WI38 (cell line): ENCODE results near the gene CD226.
"Not testable (repeated sequence)": the region's sequence is repeated elsewhere in the genome, so short reads cannot be mapped to it uniquely, and the experiment has no call there.

Source experiments
- H3K4me3 ChIP-seq: 2 replicates; pipeline ENCODE4 v1.5.1; 2011; ENCODE audit warnings: low read depth, mild to moderate bottlenecking, control low read depth, low read length
- TF ChIP-seq, protein P1 (sequence below): IDR thresholded peaks from 2 replicates; pipeline ENCODE4 v1.5.1; 2012; ENCODE audit warnings: low read depth, mild to moderate bottlenecking, control low read depth, low read length

The CD226 gene

DNA sequence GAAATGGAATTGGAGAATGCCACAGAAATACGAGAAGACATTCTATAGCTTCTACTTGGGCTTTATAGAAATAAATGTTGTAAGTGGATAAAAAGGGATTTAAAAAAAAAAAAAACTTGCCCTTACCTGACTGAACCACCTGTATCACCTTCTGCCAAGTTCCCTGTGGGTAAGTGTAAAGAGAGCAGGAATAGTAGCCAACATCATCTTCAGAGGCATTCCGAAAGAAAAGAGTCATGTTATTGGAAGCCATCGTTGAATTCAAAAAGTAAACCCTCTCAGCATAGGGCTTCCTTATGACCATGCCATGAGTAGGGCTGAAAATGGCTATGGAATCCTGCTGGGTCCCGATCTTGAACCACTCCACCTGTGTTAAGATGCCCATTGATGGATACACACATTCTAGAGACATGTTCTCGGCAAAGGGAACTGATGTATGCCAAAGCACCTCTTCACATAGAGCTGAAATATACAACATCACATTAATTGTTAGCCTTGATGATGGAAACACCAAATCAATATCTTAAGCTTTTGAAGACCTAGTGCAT is 991 bp downstream of the CD226 start:
- no peak overlapping the region for H3K4me3 ChIP-seq

DNA sequence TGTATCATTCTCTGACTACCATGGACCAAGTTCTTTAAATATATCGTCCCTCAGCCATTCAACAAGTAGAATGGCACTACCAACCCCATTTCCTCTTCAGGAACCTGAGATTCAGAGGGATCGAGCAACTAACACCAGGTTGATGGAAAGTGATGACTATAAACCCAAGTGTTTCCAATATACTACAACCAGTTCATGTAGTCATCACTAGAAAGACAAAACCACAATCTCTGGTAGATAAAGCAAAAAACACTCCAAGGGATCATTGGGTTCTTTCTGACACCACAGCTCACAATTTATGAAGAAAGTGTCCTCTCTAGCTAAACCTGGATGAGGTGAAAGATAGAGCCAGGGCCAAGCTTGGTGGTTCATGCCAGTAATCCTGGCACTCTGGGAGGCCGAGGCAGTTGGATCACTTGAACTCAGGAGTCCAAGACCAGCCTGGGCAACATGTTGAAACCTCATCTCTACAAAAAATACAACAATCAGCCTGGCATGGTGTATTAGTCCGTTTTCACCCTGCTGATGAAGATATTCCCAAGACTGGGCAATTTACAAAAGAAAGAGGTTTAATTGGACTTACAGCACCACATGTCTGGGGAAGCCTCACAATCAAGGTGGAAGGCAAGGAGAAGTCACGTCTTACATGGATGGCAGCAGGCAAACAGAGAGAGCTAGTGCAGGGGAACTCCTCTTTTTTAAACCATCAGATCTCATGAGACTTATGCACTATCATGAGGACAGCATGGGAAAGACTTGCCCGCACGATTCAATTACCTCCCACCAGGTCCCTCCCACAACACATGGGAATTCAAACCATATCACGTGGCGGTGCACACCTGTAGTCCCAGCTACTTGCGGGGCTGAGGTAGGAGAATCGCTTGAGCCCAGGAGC is 2.2 kb downstream of the CD226 start:
- TF ChIP-seq, protein P1, sequence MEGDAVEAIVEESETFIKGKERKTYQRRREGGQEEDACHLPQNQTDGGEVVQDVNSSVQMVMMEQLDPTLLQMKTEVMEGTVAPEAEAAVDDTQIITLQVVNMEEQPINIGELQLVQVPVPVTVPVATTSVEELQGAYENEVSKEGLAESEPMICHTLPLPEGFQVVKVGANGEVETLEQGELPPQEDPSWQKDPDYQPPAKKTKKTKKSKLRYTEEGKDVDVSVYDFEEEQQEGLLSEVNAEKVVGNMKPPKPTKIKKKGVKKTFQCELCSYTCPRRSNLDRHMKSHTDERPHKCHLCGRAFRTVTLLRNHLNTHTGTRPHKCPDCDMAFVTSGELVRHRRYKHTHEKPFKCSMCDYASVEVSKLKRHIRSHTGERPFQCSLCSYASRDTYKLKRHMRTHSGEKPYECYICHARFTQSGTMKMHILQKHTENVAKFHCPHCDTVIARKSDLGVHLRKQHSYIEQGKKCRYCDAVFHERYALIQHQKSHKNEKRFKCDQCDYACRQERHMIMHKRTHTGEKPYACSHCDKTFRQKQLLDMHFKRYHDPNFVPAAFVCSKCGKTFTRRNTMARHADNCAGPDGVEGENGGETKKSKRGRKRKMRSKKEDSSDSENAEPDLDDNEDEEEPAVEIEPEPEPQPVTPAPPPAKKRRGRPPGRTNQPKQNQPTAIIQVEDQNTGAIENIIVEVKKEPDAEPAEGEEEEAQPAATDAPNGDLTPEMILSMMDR = no peak
- no peak overlapping the region for H3K4me3 ChIP-seq

More for the DNA sequence above, 991 bp downstream of the CD226 start:
- TF ChIP-seq, protein P1 = no peak

DNA sequence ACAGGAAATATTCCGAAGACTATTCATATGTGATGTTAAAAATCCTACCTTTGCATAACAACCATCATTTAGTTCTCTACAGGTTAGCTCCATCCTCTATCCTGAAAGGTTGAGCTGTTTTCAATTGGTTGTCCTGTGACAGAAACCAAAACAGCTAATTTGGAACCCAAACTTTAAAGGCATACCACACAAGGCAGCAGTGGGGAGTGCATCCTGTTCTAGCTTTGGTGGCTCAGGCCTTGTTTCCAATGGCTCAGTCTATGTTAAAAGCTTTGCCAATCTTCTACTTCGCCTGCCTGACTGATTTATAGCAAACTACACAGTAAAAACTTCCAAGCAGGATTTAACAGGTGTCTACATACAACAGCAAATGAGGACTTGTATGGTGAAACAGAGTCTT is 3.2 kb downstream of the CD226 start:
- no peak overlapping the region for H3K4me3 ChIP-seq
- TF ChIP-seq, protein P1 = no peak

DNA sequence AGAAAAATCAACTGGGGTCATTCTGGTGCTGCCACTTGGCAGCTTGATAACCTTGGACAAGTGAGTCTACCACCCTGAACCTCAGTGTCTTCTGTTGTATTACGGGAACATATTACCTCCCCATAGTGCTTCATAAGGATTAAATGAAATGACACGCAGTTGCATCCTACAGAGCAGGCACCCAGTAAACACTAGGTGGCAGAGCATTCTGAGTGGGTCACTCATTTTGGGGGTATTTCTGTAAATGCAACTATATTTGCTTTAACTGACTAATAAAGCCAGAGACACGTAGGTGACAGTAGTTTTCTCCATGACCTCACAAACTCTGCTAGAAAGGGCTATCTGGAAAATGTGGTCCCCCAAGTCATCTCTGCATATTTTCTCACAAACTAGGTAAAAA is 4.7 kb downstream of the CD226 start:
- TF ChIP-seq, protein P1 = no peak
- no peak overlapping the region for H3K4me3 ChIP-seq

DNA sequence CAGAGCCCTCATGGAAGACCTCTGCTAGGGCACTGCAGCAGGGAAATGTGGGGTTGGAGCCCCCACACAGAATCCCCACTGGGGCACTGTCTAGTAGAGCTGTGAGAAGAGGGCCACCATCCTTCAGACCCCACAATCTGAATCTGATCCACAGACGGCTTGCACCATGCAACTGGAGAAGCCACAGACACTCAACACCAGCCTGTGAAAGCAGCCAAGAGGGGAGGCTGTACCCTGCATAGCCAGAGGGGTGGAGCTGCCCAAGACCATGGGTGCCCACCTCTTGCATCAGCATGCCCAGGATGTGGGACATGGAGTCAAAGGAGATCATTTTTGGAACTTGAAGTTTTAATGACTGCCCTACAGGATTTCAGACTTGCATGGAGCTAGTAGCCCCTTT is 6.5 kb downstream of the CD226 start:
- TF ChIP-seq, protein P1 = no peak
- no peak overlapping the region for H3K4me3 ChIP-seq

DNA sequence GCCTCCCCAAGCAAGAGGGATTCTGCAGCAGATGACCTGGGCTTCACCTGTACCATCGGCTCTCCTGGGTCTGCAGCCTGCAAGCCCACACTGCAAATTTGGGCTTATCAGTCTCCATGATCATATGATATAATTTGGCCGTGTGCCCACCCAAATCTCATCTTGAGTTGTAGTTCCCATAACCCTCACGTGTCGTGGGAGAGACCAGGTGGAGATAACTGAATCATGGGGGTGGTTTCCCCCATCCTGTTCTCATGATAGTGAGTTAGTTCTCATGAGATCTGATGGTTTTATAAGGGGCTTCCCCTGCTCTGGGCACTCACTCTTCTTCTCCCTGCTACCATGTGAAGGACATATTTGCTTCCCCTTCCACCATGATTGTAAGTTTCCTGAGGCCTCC is 7.9 kb downstream of the CD226 start:
- not testable (repeated sequence) for H3K4me3 ChIP-seq

DNA sequence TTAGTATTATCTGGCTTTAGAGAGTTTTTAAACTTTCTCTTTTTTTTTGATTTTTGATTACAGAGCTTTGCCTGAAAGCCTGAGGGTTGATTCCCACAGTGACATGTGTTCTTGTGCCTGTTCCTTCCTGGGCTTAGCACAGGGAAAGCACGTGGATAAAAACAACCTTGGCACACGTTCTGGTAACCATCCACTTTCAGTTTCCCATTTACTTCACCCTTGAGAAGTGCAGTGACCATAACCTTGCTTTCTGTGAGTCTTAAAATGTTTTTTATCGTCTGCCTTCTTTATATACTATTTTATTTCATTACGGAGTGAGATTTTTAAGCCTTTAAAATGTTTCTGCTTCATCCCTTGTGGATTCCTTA is 11.5 kb downstream of the CD226 start:
- H3K4me3 ChIP-seq = no peak overlapping the region
- TF ChIP-seq, protein P1 = no peak
